T-helper 1 cell treated with Interleukin-12 subunit alpha and Interleukin-12 subunit beta and Interleukin-4 antibody, amounts not matched to agents 30 ng/mL and 1 ng/mL, for 36 hours (primary cell): ENCODE measurements around the gene PRPF6. TPM values are rescaled to one million over a fixed set of nuclear protein-coding genes. Genes with fewer than 3 reads are reported as not detected.
"Not testable (repeated sequence)": the region's sequence is repeated elsewhere in the genome, so short reads cannot be mapped to it uniquely, and the experiment has no call there.

Experiments
- intact Hi-C: fragments of 100-400 bp; cut with micrococcal nuclease; formaldehyde crosslinking; loops from one replicate; pipeline ENCODE4 v1.15.1; 2024
- total RNA-seq: library from RNA; stranded (reverse); gene quantifications from 2 replicates; pipeline ENCODE4 v1.2.3, GENCODE V29; 2022

Gene PRPF6
- total RNA-seq, 1 donor from 2014 or later = 85.6 TPM

GRCh38 chr20:64006490-64006889 is 25.6 kb downstream of the PRPF6 start:
- intact Hi-C loops = no loop called here

- intact Hi-C loops = no loop called here
These were observed 26.0 kb downstream of the PRPF6 start for GRCh38 chr20:64006902-64007301.

- intact Hi-C loops = loop anchor here (2.0 kb wide), 1 partner anchor 29 kb away; the partner anchor contains the start of gene PRPF6
These were observed 29.0 kb downstream of the PRPF6 start for GRCh38 chr20:64009811-64010387.

GRCh38 chr20:64010711-64011237 is 29.8 kb downstream of the PRPF6 start:
- intact Hi-C loops = loop anchor here (1.0 to 2.0 kb wide), 2 partner anchors 25 to 30 kb away; partner anchors contain the start of gene PRPF6

- intact Hi-C loops = loop anchor here (1.0 to 2.0 kb wide), 2 partner anchors 24 to 31 kb away; partner anchors contain the start of gene PRPF6
These were observed 30.4 kb downstream of the PRPF6 start for GRCh38 chr20:64011366-64011779.

GRCh38 chr20:64012385-64013154 is 31.6 kb downstream of the PRPF6 start:
- intact Hi-C loops = not testable (repeated sequence)

- intact Hi-C loops = no loop called here
These were observed 34.7 kb downstream of the PRPF6 start for GRCh38 chr20:64015635-64016034.

- intact Hi-C loops = no loop called here
These were observed 40.4 kb downstream of the PRPF6 start for GRCh38 chr20:64021124-64021975.

- intact Hi-C loops = no loop called here
These were observed 41.9 kb downstream of the PRPF6 start for GRCh38 chr20:64022671-64023360.

GRCh38 chr20:64023361-64024140 is 42.6 kb downstream of the PRPF6 start:
- intact Hi-C loops = no loop called here

GRCh38 chr20:64024141-64024990 is 43.4 kb downstream of the PRPF6 start:
- intact Hi-C loops = no loop called here

- intact Hi-C loops = no loop called here
These were observed 44.3 kb downstream of the PRPF6 start for GRCh38 chr20:64025101-64025825.

- intact Hi-C loops = no loop called here
These were observed 45.0 kb downstream of the PRPF6 start for GRCh38 chr20:64025826-64026412.

GRCh38 chr20:64027981-64028685 is 47.2 kb downstream of the PRPF6 start:
- intact Hi-C loops = no loop called here

GRCh38 chr20:64029293-64030117 is 48.6 kb downstream of the PRPF6 start:
- intact Hi-C loops = no loop called here

GRCh38 chr20:64030371-64031134 is 49.6 kb downstream of the PRPF6 start:
- intact Hi-C loops = no loop called here
